Naive thymus-derived CD4-positive, alpha-beta T cell (primary cell): ENCODE measurements around the gene CHD8. TPM values are rescaled to one million over a fixed set of nuclear protein-coding genes. Genes with fewer than 3 reads are reported as not detected.
"Not testable (repeated sequence)": the region's sequence is repeated elsewhere in the genome, so short reads cannot be mapped to it uniquely, and the experiment has no call there.

Experiments
- ATAC-seq: fragments of 150-1000 bp; cut with Tn5 transposase; 2 replicates; pipeline ENCODE4 v1.10.0; 2021; ENCODE audit warnings: mild to moderate bottlenecking, moderate library complexity
- CTCF ChIA-PET: fragments of 350-600 bp; sonication (Branson Sonifier 250); formaldehyde crosslinking; loops from one replicate; lab custom pipeline; 2021; ENCODE audit warnings: antibody characterized with exemption; lab: Charles Lee
- POLR2A ChIA-PET: fragments of 350-600 bp; sonication (Branson Sonifier 250); formaldehyde crosslinking; loops from one replicate; lab custom pipeline; 2021; ENCODE audit warnings: antibody characterized with exemption, inconsistent platforms; lab: Charles Lee
- DNase-seq, 9 donors: peaks; one replicate each; pipeline versions ENCODE4 v3.0.0 to v3.0.0-alpha.2; 2020 to 2022; ENCODE audit warnings: mixed read lengths in 1 of 9
- H3K27ac ChIP-seq: one replicate; pipeline ENCODE4 v1.7.0; 2013; ENCODE audit warnings: mild to moderate bottlenecking, low read depth, low read length, moderate library complexity
- H3K27me3 ChIP-seq, 2 donors: one replicate each; pipeline ENCODE4 v1.7.0; 2013; ENCODE audit warnings: low read length in 2 of 2, mild to moderate bottlenecking in 2 of 2, moderate library complexity in 2 of 2; ENCODE audit not compliant: control insufficient read depth in 2 of 2, insufficient read depth in 2 of 2
- H3K36me3 ChIP-seq, 3 experiments: 1 replicate in 2 of 3; 2 replicates in 1 of 3; pipeline ENCODE4 v1.7.0; 2013; ENCODE audit warnings: low read length in 3 of 3, mild to moderate bottlenecking in 3 of 3, moderate library complexity in 1 of 3; ENCODE audit not compliant: insufficient read depth in 3 of 3, control insufficient read depth in 2 of 3
- H3K4me1 ChIP-seq, 2 donors: one replicate each; pipeline ENCODE4 v1.7.0; 2013; ENCODE audit warnings: low read length in 2 of 2, mild to moderate bottlenecking in 2 of 2, moderate library complexity in 1 of 2; ENCODE audit not compliant: control insufficient read depth in 2 of 2, insufficient read depth in 2 of 2
- H3K4me3 ChIP-seq: 2 replicates; pipeline ENCODE4 v1.7.0; 2013; ENCODE audit warnings: mild to moderate bottlenecking, low read length
- H3K9me3 ChIP-seq, 3 experiments: 1 replicate in 2 of 3; 2 replicates in 1 of 3; pipeline ENCODE4 v1.7.0; 2013; ENCODE audit warnings: low read length in 3 of 3; ENCODE audit not compliant: control insufficient read depth in 2 of 3
- H3K27ac Mint-ChIP-seq, 9 donors: one replicate each; pipeline ENCODE4 v1.8.0; 2020 to 2022; ENCODE audit warnings: mixed read lengths in 9 of 9, mild to moderate bottlenecking in 8 of 9, moderate library complexity in 5 of 9, inconsistent platforms in 2 of 9
- H3K27me3 Mint-ChIP-seq, 5 donors: one replicate each; pipeline ENCODE4 v1.8.0; 2021 to 2022; ENCODE audit warnings: mixed read lengths in 5 of 5, mild to moderate bottlenecking in 1 of 5
- H3K36me3 Mint-ChIP-seq, 5 donors: one replicate each; pipeline ENCODE4 v1.8.0; 2020 to 2022; ENCODE audit warnings: mixed read lengths in 5 of 5, mild to moderate bottlenecking in 3 of 5, inconsistent platforms in 1 of 5
- H3K4me1 Mint-ChIP-seq, 7 donors: one replicate each; pipeline ENCODE4 v1.8.0; 2020 to 2022; ENCODE audit warnings: mixed read lengths in 7 of 7, mild to moderate bottlenecking in 3 of 7, inconsistent platforms in 1 of 7
- H3K4me3 Mint-ChIP-seq, 10 donors: one replicate each; pipeline ENCODE4 v1.8.0; 2020 to 2022; ENCODE audit warnings: mild to moderate bottlenecking in 10 of 10, mixed read lengths in 10 of 10, moderate library complexity in 6 of 10, inconsistent platforms in 2 of 10
- H3K9me3 Mint-ChIP-seq, 11 donors: one replicate each; pipeline ENCODE4 v1.8.0; 2020 to 2022; ENCODE audit warnings: mixed read lengths in 11 of 11, mild to moderate bottlenecking in 4 of 11, inconsistent platforms in 1 of 11, moderate library complexity in 1 of 11
- intact Hi-C, 2 donors: fragments of 100-400 bp; cut with micrococcal nuclease; formaldehyde crosslinking; loops; one replicate each; pipeline ENCODE4 v1.15.1; 2023
- polyA plus RNA-seq, 2 donors: library from polyadenylated mRNA; unstranded; fragments of 300-500 nt; fragmentation: Illumina TruSeq; gene quantifications; one replicate each; pipeline ENCODE4 v1.2.3, GENCODE V29; 2021
- total RNA-seq, 6 experiments: library from RNA in 5 of 6; stranded (reverse) in 5 of 6; gene quantifications; 1 replicate in 5 of 6; 2 replicates in 1 of 6; pipeline ENCODE4 v1.2.3 and lab custom pipeline; 2021 to 2026

CHD8 gene
- total and polyA plus RNA-seq, 7 experiments from 2014 or later = 39.3 to 143 (median 128) TPM

GRCh38 chr14:21442657-21443056 lies 13.3 kb downstream of the CHD8 start:
- H3K36me3 ChIP-seq, H3K4me3 ChIP-seq, H3K4me3 Mint-ChIP-seq, intact Hi-C loops, H3K4me1 ChIP-seq, DNase-seq, H3K9me3 ChIP-seq, H3K27ac ChIP-seq, H3K27me3 Mint-ChIP-seq, H3K27me3 ChIP-seq, H3K9me3 Mint-ChIP-seq, ATAC-seq: not testable (repeated sequence)
- H3K36me3 Mint-ChIP-seq = peaks cover 0 to 17% (median 4%) of the 10 kb centered on the region in 5 donors
- peaks cover 22 to 67% (median 53%) of the 10 kb centered on the region in 7 donors for H3K4me1 Mint-ChIP-seq
- POLR2A ChIA-PET = interaction anchor here (3.3 kb wide), 1 partner anchor 13 kb away, joined by 18 read pairs; the partner anchor contains the start of gene CHD8
- H3K27ac Mint-ChIP-seq = peak overlapping the region in 1 of 9 donors; percentile 14
- CTCF ChIA-PET = interaction anchor here (0.7 to 0.8 kb wide), 2 partner anchors 8 to 13 kb away, joined by 3 to 4 read pairs; no protein-coding TSS in a partner anchor

GRCh38 chr14:21440859-21441258 lies 15.1 kb downstream of the CHD8 start:
- peak overlapping the region in 1 of 10 donors; percentile 7 for H3K4me3 Mint-ChIP-seq
- no peaks in the 10 kb centered on the region for H3K9me3 Mint-ChIP-seq
- Histone ChIP-seq H3K4me3 (no peak overlapping the region), H3K27me3 (no peaks in the 10 kb centered on the region), H3K27ac (no peak overlapping the region), H3K36me3 (peaks cover 0 to 5% (median 0%) of the 10 kb centered on the region in 3 experiments), H3K9me3 (no peaks in the 10 kb centered on the region), H3K4me1 (peaks cover 13 to 14% of the 10 kb centered on the region in 2 donors)
- ATAC-seq (no peak), DNase-seq (no peak)
- peak overlapping the region in 5 of 9 donors; percentile 7 to 83 (median 41) for H3K27ac Mint-ChIP-seq
- intact Hi-C loops = no loop called here
- no peaks in the 10 kb centered on the region for H3K27me3 Mint-ChIP-seq
- H3K36me3 Mint-ChIP-seq = peaks cover 0 to 14% (median 0%) of the 10 kb centered on the region in 5 donors
- POLR2A ChIA-PET = interaction anchor here (1.1 to 3.3 kb wide), 2 partner anchors 15 to 70 kb away, joined by 3 to 18 read pairs; partner anchors contain the start of genes CHD8 and METTL3
- H3K4me1 Mint-ChIP-seq = peaks cover 26 to 73% (median 55%) of the 10 kb centered on the region in 7 donors
- CTCF ChIA-PET = interaction anchor here (0.7 kb wide), 1 partner anchor 14 kb away, joined by 4 read pairs; no protein-coding TSS in a partner anchor

GRCh38 chr14:21437063-21437901 lies 18.6 kb downstream of the CHD8 start:
- H3K4me1 Mint-ChIP-seq = peaks cover 43 to 86% (median 68%) of the 10 kb centered on the region in 7 donors
- H3K36me3 ChIP-seq = peaks cover 0 to 5% (median 0%) of the 10 kb centered on the region in 3 experiments
- intact Hi-C loops = loop anchor here (1.0 to 5.0 kb wide), 9 partner anchors 19 to 1094 kb away; partner anchors contain the start of genes CHD8 (in 2 of the 2), HNRNPC (in 2 of the 2), METTL3 (in 2 of the 2) and SUPT16H (in 2 of the 2)
- peak overlapping the region; percentile 90 to 98 (median 94) for H3K27ac Mint-ChIP-seq
- no peaks in the 10 kb centered on the region for H3K27me3 ChIP-seq
- H3K4me3 ChIP-seq = peak overlapping the region; percentile 87
- H3K36me3 Mint-ChIP-seq = peaks cover 0 to 14% (median 0%) of the 10 kb centered on the region in 5 donors
- peak; percentile 93 to 100 (median 99) for DNase-seq
- no peaks in the 10 kb centered on the region for H3K9me3 Mint-ChIP-seq
- H3K27ac ChIP-seq = peak overlapping the region; percentile 94
- H3K4me3 Mint-ChIP-seq = peak overlapping the region; percentile 86 to 97 (median 92)
- ChIA-PET POLR2A (interaction anchor here (0.5 to 4.2 kb wide), 21 partner anchors 10 to 1521 kb away, joined by 3 to 123 read pairs (median 4); partner anchors contain the start of genes CHD8, METTL3, OXA1L and RAB2B), CTCF (interaction anchor here (0.7 to 2.1 kb wide), 9 partner anchors 9 to 391 kb away, joined by 3 to 18 read pairs (median 3); partner anchors contain the start of genes CHD8, METTL3, RAB2B and TOX4)
- ATAC-seq = peak; percentile 100
- no peaks in the 10 kb centered on the region for H3K9me3 ChIP-seq
- H3K4me1 ChIP-seq = peaks cover 13 to 22% of the 10 kb centered on the region in 2 donors
- no peaks in the 10 kb centered on the region for H3K27me3 Mint-ChIP-seq

GRCh38 chr14:21436567-21437062 lies 19.3 kb downstream of the CHD8 start:
- Mint-ChIP-seq H3K27me3 (no peaks in the 10 kb centered on the region), H3K27ac (peak overlapping the region; percentile 90 to 98 (median 94)), H3K9me3 (no peaks in the 10 kb centered on the region), H3K4me3 (peak overlapping the region; percentile 86 to 97 (median 92)), H3K36me3 (peaks cover 0 to 12% (median 0%) of the 10 kb centered on the region in 5 donors), H3K4me1 (peaks cover 40 to 82% (median 66%) of the 10 kb centered on the region in 7 donors)
- ChIA-PET POLR2A (interaction anchor here (0.5 to 4.2 kb wide), 16 partner anchors 10 to 1522 kb away, joined by 3 to 123 read pairs (median 4); partner anchors contain the start of genes CHD8, METTL3, OXA1L and RAB2B), CTCF (interaction anchor here (0.9 to 2.1 kb wide), 6 partner anchors 13 to 332 kb away, joined by 3 to 18 read pairs (median 4); partner anchors contain the start of genes CHD8, METTL3 and TOX4)
- H3K36me3 ChIP-seq = peaks cover 0 to 7% (median 0%) of the 10 kb centered on the region in 3 experiments
- intact Hi-C loops = loop anchor here (1.0 to 5.0 kb wide), 9 partner anchors 20 to 1093 kb away; partner anchors contain the start of genes CHD8 (in 2 of the 2), HNRNPC (in 2 of the 2), METTL3 (in 2 of the 2) and SUPT16H (in 2 of the 2)
- peak overlapping the region; percentile 94 for H3K27ac ChIP-seq
- DNase-seq (no peak), ATAC-seq (no peak)
- no peaks in the 10 kb centered on the region for H3K27me3 ChIP-seq
- no peaks in the 10 kb centered on the region for H3K9me3 ChIP-seq
- H3K4me1 ChIP-seq = peaks cover 13 to 22% of the 10 kb centered on the region in 2 donors
- peak overlapping the region; percentile 87 for H3K4me3 ChIP-seq

GRCh38 chr14:21431126-21431525 lies 24.8 kb downstream of the CHD8 start:
- Histone ChIP-seq H3K4me1 (peaks cover 2 to 11% of the 10 kb centered on the region in 2 donors), H3K27ac (no peak overlapping the region), H3K4me3 (no peak overlapping the region), H3K9me3 (no peaks in the 10 kb centered on the region), H3K27me3 (no peaks in the 10 kb centered on the region), H3K36me3 (peaks cover 17 to 50% (median 28%) of the 10 kb centered on the region in 3 experiments)
- CTCF ChIA-PET = interaction anchor here (0.6 kb wide), 1 partner anchor 20 kb away, joined by 3 read pairs; no protein-coding TSS in a partner anchor
- no peaks in the 10 kb centered on the region for H3K9me3 Mint-ChIP-seq
- no peak overlapping the region for H3K27ac Mint-ChIP-seq
- peaks cover 11 to 51% (median 20%) of the 10 kb centered on the region in 5 donors for H3K36me3 Mint-ChIP-seq
- no peaks in the 10 kb centered on the region for H3K27me3 Mint-ChIP-seq
- intact Hi-C loops = no loop called here
- peaks cover 31 to 56% (median 45%) of the 10 kb centered on the region in 7 donors for H3K4me1 Mint-ChIP-seq
- ATAC-seq (no peak), DNase-seq (no peak)
- no peak overlapping the region for H3K4me3 Mint-ChIP-seq
- POLR2A ChIA-PET = interaction anchor here (0.6 kb wide), 1 partner anchor 39 kb away, joined by 3 read pairs; no protein-coding TSS in a partner anchor

GRCh38 chr14:21428930-21429329 lies 27.0 kb downstream of the CHD8 start:
- intact Hi-C loops = no loop called here
- peak overlapping the region in 1 of 10 donors; percentile 3 for H3K4me3 Mint-ChIP-seq
- H3K27me3 Mint-ChIP-seq = no peaks in the 10 kb centered on the region
- H3K9me3 ChIP-seq = no peaks in the 10 kb centered on the region
- no peak overlapping the region for H3K27ac ChIP-seq
- no peak for DNase-seq
- H3K36me3 ChIP-seq = peaks cover 26 to 68% (median 42%) of the 10 kb centered on the region in 3 experiments
- H3K27me3 ChIP-seq = no peaks in the 10 kb centered on the region
- ChIA-PET POLR2A (no interaction called here), CTCF (no interaction called here)
- no peak for ATAC-seq
- H3K4me3 ChIP-seq = no peak overlapping the region
- H3K4me1 Mint-ChIP-seq = peaks cover 14 to 36% (median 25%) of the 10 kb centered on the region in 7 donors
- peaks cover 14 to 63% (median 24%) of the 10 kb centered on the region in 5 donors for H3K36me3 Mint-ChIP-seq
- H3K9me3 Mint-ChIP-seq = no peaks in the 10 kb centered on the region
- H3K4me1 ChIP-seq = no peaks in the 10 kb centered on the region
- peak overlapping the region in 1 of 9 donors; percentile 38 for H3K27ac Mint-ChIP-seq
